Astrocyte (in vitro differentiated cells and primary cell): ENCODE results near the gene DGKI.

Experiments
- CTCF ChIP-seq: IDR thresholded peaks from 2 replicates; pipeline ENCODE4 v1.5.1; 2011; ENCODE audit warnings: low read depth, mild to moderate bottlenecking, inconsistent platforms, low read length, moderate library complexity; ENCODE audit not compliant: insufficient read depth
- EZH2 ChIP-seq: IDR thresholded peaks from 2 replicates; pipeline ENCODE4 v1.6.1; 2012; ENCODE audit warnings: mild to moderate bottlenecking, low read length, inconsistent platforms; ENCODE audit not compliant: insufficient read depth

DNA sequence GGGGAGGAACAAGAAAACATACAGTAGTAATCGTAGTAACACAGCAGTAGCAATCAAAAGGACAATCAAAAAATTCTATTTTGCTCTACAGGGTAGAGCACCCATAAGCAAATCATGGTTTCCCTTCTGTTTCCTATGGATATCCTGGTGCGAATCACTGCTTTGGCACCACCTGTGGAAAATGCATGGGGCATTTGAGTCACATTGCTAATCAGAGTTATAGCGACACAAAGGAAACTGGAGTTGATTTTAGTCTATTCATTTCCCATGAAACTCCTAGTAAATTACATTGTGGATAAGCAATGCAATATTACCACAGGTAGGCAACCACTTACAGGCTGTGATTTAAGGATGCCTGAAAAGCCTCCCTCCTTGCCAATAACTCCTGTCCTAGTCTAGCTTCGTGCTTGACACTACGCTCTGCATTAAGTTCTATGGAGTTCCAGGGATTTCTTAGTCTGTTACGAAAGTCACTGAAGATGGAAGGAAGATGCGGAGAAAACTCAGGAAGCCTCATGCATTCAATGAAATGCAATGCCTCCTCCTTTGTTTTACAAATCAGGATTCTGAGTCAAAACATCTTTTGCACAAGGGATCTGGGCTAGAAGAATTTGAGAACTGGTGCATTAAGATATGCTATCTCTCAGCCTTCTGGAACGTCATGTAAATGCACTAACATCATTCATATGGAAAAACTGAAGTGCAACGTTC lies 188.4 kb downstream of the DGKI start:
- TF ChIP-seq CTCF (no peak), EZH2 (no peak)
